Bronchial epithelial cell (primary cell): ENCODE data around the gene ABCA2. TPM values are rescaled to one million over a fixed set of nuclear protein-coding genes. Genes with fewer than 3 reads are reported as not detected.

Experiments used
- DNase-seq: peaks from one replicate; pipeline ENCODE4 v3.0.0-alpha.2; 2010; ENCODE audit warnings: low read depth
- FAIRE-seq: peaks from 2 replicates; lab custom pipeline; 2011; peaks lifted over from hg19 to GRCh38; lab: Jason Lieb, UNC
- H3K27me3 ChIP-seq: 2 replicates; pipeline ENCODE4 v1.5.1; 2011; ENCODE audit warnings: low read length; ENCODE audit not compliant: control insufficient read depth, insufficient read depth
- H3K36me3 ChIP-seq: 2 replicates; pipeline ENCODE4 v1.5.1; 2011; ENCODE audit warnings: low read length; ENCODE audit not compliant: control insufficient read depth, insufficient read depth
- H3K4me3 ChIP-seq: 2 replicates; pipeline ENCODE4 v1.5.1; 2011; ENCODE audit warnings: mild to moderate bottlenecking, low read depth, low read length, control low read depth
- CTCF ChIP-seq: IDR thresholded peaks from 2 replicates; pipeline ENCODE4 v1.5.1; 2011; ENCODE audit warnings: mild to moderate bottlenecking, moderate library complexity, low read length, control low read depth, inconsistent platforms; ENCODE audit not compliant: insufficient read depth, severe bottlenecking
- total RNA-seq: library from RNA; depleted of rRNA; stranded (reverse); fragments of >200 nt; gene quantifications from 2 replicates; pipeline ENCODE4 v1.2.1, GENCODE V29; 2014

Gene ABCA2
- total RNA-seq, 1 donor from 2014 or later = 5.5 TPM

GRCh38 chr9:136957901-136958300 lies 70.1 kb downstream of the ABCA2 start:
- DNase-seq (no peak), FAIRE-seq (peak; percentile 68)
- no peak for TF ChIP-seq CTCF
- Histone ChIP-seq H3K27me3 (peaks cover 3% of the 10 kb centered on the region), H3K36me3 (no peaks in the 10 kb centered on the region), H3K4me3 (no peak overlapping the region)

- DNase-seq (no peak), FAIRE-seq (no peak)
- Histone ChIP-seq H3K4me3 (no peak overlapping the region), H3K27me3 (peaks cover 3% of the 10 kb centered on the region), H3K36me3 (no peaks in the 10 kb centered on the region)
- no peak for TF ChIP-seq CTCF
Observed at GRCh38 chr9:136957461-136957860, 70.6 kb downstream of the ABCA2 start.

Other genes starting within 250 kb of the ABCA2 start
- 220 and 228 TPM in 2 replicates for gene TMEM141, start 236.9 kb downstream of the ABCA2 start, total RNA-seq
- gene CCDC183, start 231.9 kb downstream of the ABCA2 start, total RNA-seq = under 0.01 and 0.38 TPM in 2 replicates
- gene RABL6, start 220.3 kb downstream of the ABCA2 start, total RNA-seq = 79.5 and 88.5 TPM in 2 replicates
- 1.1 and 1.8 TPM in 2 replicates for gene AJM1, start 185.8 kb downstream of the ABCA2 start, total RNA-seq
- gene PHPT1, start 178.8 kb downstream of the ABCA2 start, total RNA-seq = 57.9 and 124 TPM in 2 replicates
- 1.1 and 1.5 TPM in 2 replicates for gene MAMDC4, start 175.9 kb downstream of the ABCA2 start, total RNA-seq
- 486 and 497 TPM in 2 replicates for gene EDF1, start 161.9 kb downstream of the ABCA2 start, total RNA-seq
- 5.3 and 10.1 TPM in 2 replicates for gene TRAF2, start 141.7 kb downstream of the ABCA2 start, total RNA-seq
- 162 TPM in 2 replicates for gene FBXW5, start 83.5 kb downstream of the ABCA2 start, total RNA-seq
- 0.51 and 0.79 TPM in 2 replicates for gene C8G, start 83.0 kb downstream of the ABCA2 start, total RNA-seq
- 0.13 TPM in 1 of 2 replicates, not detected in the other for gene LCN12, start 76.0 kb downstream of the ABCA2 start, total RNA-seq
- gene PTGDS, start 50.7 kb downstream of the ABCA2 start, total RNA-seq = 0.26 TPM in 2 replicates
- not detected in 2 replicates for gene LCNL1, start 45.2 kb downstream of the ABCA2 start, total RNA-seq
- gene PAXX, start 35.8 kb downstream of the ABCA2 start, total RNA-seq = 10.0 and 11.5 TPM in 2 replicates
- gene CLIC3, start 31.7 kb downstream of the ABCA2 start, total RNA-seq = 2.1 and 28.8 TPM in 2 replicates
- gene FUT7, start 3.9 kb upstream of the ABCA2 start, total RNA-seq = not detected in 2 replicates
- gene NPDC1, start 17.9 kb upstream of the ABCA2 start, total RNA-seq = 5.5 and 10.5 TPM in 2 replicates
- 0.79 and 1.2 TPM in 2 replicates for gene ENTPD2, start 25.8 kb upstream of the ABCA2 start, total RNA-seq
- 0.26 and 1.2 TPM in 2 replicates for gene SAPCD2, start 42.3 kb upstream of the ABCA2 start, total RNA-seq
- 2.0 and 3.2 TPM in 2 replicates for gene UAP1L1, start 49.3 kb upstream of the ABCA2 start, total RNA-seq
- 58.2 and 65.3 TPM in 2 replicates for gene MAN1B1, start 58.7 kb upstream of the ABCA2 start, total RNA-seq
- 45.1 and 66.6 TPM in 2 replicates for gene DPP7, start 86.5 kb upstream of the ABCA2 start, total RNA-seq
- 0.26 and 0.53 TPM in 2 replicates for gene GRIN1, start 110.9 kb upstream of the ABCA2 start, total RNA-seq
- gene LRRC26, start 141.8 kb upstream of the ABCA2 start, total RNA-seq = 0.26 and 2.0 TPM in 2 replicates
- gene TMEM210, start 143.8 kb upstream of the ABCA2 start, total RNA-seq = not detected in 2 replicates
- gene ANAPC2, start 160.3 kb upstream of the ABCA2 start, total RNA-seq = 20.5 and 23.2 TPM in 2 replicates
- 97.9 and 127 TPM in 2 replicates for gene SSNA1, start 160.4 kb upstream of the ABCA2 start, total RNA-seq
- 3.2 and 4.5 TPM in 2 replicates for gene TPRN, start 172.5 kb upstream of the ABCA2 start, total RNA-seq
- 38.0 and 39.2 TPM in 2 replicates for gene TMEM203, start 177.4 kb upstream of the ABCA2 start, total RNA-seq
- 2.6 and 3.6 TPM in 2 replicates for gene NDOR1, start 177.5 kb upstream of the ABCA2 start, total RNA-seq
- 0.38 TPM in 1 of 2 replicates, not detected in the other for gene RNF208, start 194.0 kb upstream of the ABCA2 start, total RNA-seq
- 3.9 and 23.2 TPM in 2 replicates for gene CYSRT1, start 196.9 kb upstream of the ABCA2 start, total RNA-seq
- under 0.01 and 1.2 TPM in 2 replicates for gene RNF224, start 199.3 kb upstream of the ABCA2 start, total RNA-seq
- gene SLC34A3, start 202.7 kb upstream of the ABCA2 start, total RNA-seq = not detected in 2 replicates
- 82.7 and 193 TPM in 2 replicates for gene TUBB4B, start 213.1 kb upstream of the ABCA2 start, total RNA-seq
- gene STPG3, start 223.0 kb upstream of the ABCA2 start, total RNA-seq = not detected in 2 replicates
- 59.8 and 67.9 TPM in 2 replicates for gene NELFB, start 227.1 kb upstream of the ABCA2 start, total RNA-seq
- gene TOR4A, start 249.5 kb upstream of the ABCA2 start, total RNA-seq = 18.7 and 25.0 TPM in 2 replicates